CD4-positive, alpha-beta T cell treated with Interferon alpha-2 for 1 hour (primary cell): ENCODE data around the gene CRB3.
A peak's percentile ranks its signal among the peaks of the same experiment; 100 is the strongest.

ENCODE experiments used
- DNase-seq, 2 donors: peaks; one replicate each; pipeline ENCODE4 v3.0.0-alpha.2; 2020 to 2022

Gene CRB3

GRCh38 chr19:6467384-6467783 is 3.3 kb downstream of the CRB3 start:
- DNase-seq: no peak

- DNase-seq: no peak
Observed at GRCh38 chr19:6470173-6470572, 6.1 kb downstream of the CRB3 start.

- DNase-seq: no peak
Observed at GRCh38 chr19:6471076-6471475, 7.0 kb downstream of the CRB3 start.

- DNase-seq: no peak
Observed at GRCh38 chr19:6472713-6473112, 8.6 kb downstream of the CRB3 start.

GRCh38 chr19:6473647-6474046 is 9.6 kb downstream of the CRB3 start:
- DNase-seq: no peak

- DNase-seq: no peak
Observed at GRCh38 chr19:6475321-6476108, 11.4 kb downstream of the CRB3 start.

GRCh38 chr19:6476155-6476895 is 12.3 kb downstream of the CRB3 start:
- peak; percentile 54 to 73 for DNase-seq

GRCh38 chr19:6476896-6477431 is 12.9 kb downstream of the CRB3 start:
- DNase-seq: no peak

GRCh38 chr19:6478815-6479214 is 14.7 kb downstream of the CRB3 start:
- DNase-seq: no peak

GRCh38 chr19:6479836-6480398 is 15.8 kb downstream of the CRB3 start:
- DNase-seq: no peak

GRCh38 chr19:6480848-6481415 is 16.9 kb downstream of the CRB3 start:
- DNase-seq: peak in 1 of 2 donors; percentile 31

GRCh38 chr19:6481541-6482342 is 17.7 kb downstream of the CRB3 start, which contains the start of gene DENND1C:
DENND1C (minus strand) TSS chr19:6481787; CDS start chr19:6481695, 92 bp downstream.
- peak; percentile 74 to 77 for DNase-seq

- DNase-seq: no peak
Observed at GRCh38 chr19:6482343-6482686, 18.2 kb downstream of the CRB3 start.

- DNase-seq: no peak
Observed at GRCh38 chr19:6483235-6483634, 19.2 kb downstream of the CRB3 start.

GRCh38 chr19:6484230-6484629 is 20.2 kb downstream of the CRB3 start:
- DNase-seq: no peak

- DNase-seq: no peak
Observed at GRCh38 chr19:6484831-6485230, 20.8 kb downstream of the CRB3 start.

GRCh38 chr19:6489278-6490061 is 25.4 kb downstream of the CRB3 start:
- DNase-seq: peak in 1 of 2 donors; percentile 41

GRCh38 chr19:6490134-6490533 is 26.1 kb downstream of the CRB3 start:
- no peak for DNase-seq

- DNase-seq: no peak
Observed at GRCh38 chr19:6491802-6492592, 27.9 kb downstream of the CRB3 start.

- no peak for DNase-seq
Observed at GRCh38 chr19:6494438-6495036, 30.5 kb downstream of the CRB3 start.
